ENCODE measurements around the gene TMEM255B. TPM values are rescaled to one million over a fixed set of nuclear protein-coding genes. Genes with fewer than 3 reads are reported as not detected.

The TMEM255B gene
- total RNA-seq, 1 donor from 2014 or later: 0.89 TPM

DNA sequence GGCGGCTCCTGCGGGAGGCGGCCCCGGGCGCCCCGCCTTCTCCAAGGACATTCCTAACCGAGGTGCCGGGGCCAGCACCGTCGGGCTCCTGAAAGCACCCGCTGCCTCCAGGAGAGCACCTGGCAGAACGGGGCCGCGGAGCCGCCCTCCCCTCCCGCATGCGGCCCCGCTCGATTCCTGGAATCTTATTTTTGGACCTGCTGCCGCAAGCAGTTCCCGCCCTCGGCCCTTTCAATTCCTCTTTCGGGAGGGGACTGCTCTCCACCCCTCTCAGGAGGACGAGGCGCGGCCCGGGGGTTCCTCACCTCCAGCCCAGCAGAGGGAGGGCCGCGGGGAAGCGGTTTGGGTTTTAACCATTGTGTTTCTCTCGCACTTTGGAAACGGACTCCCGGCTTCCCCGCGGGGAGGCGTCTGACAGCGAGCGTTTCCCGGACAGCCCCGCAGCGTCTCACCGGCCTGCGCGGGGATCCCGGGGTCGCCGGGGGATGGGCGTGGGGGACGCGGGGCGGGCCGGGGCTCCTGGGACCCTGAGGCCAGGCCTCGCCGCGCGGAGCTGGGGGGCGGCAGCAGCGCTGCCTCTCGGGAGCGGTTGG, 104.0 kb downstream of the TMEM255B start:
- Mint-ChIP-seq H3K4me3 (ENCODE audit: unreplicated experiment) (peak overlapping the region; percentile 65), H3K27me3 (ENCODE audit: unreplicated experiment) (peaks cover 20% of the 10 kb centered on the region), H3K27ac (ENCODE audit: unreplicated experiment) (no peak overlapping the region), H3K36me3 (ENCODE audit: unreplicated experiment) (no peaks in the 10 kb centered on the region), H3K4me1 (ENCODE audit: unreplicated experiment) (peaks cover 21% of the 10 kb centered on the region), H3K9me3 (ENCODE audit: unreplicated experiment) (no peaks in the 10 kb centered on the region)
- TF ChIP-seq, protein P1, sequence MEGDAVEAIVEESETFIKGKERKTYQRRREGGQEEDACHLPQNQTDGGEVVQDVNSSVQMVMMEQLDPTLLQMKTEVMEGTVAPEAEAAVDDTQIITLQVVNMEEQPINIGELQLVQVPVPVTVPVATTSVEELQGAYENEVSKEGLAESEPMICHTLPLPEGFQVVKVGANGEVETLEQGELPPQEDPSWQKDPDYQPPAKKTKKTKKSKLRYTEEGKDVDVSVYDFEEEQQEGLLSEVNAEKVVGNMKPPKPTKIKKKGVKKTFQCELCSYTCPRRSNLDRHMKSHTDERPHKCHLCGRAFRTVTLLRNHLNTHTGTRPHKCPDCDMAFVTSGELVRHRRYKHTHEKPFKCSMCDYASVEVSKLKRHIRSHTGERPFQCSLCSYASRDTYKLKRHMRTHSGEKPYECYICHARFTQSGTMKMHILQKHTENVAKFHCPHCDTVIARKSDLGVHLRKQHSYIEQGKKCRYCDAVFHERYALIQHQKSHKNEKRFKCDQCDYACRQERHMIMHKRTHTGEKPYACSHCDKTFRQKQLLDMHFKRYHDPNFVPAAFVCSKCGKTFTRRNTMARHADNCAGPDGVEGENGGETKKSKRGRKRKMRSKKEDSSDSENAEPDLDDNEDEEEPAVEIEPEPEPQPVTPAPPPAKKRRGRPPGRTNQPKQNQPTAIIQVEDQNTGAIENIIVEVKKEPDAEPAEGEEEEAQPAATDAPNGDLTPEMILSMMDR (IDR thresholded peaks at IDR 0.05): no peak
- no peak for DNase-seq (ENCODE audit: extremely low spot score, unreplicated experiment)

DNA sequence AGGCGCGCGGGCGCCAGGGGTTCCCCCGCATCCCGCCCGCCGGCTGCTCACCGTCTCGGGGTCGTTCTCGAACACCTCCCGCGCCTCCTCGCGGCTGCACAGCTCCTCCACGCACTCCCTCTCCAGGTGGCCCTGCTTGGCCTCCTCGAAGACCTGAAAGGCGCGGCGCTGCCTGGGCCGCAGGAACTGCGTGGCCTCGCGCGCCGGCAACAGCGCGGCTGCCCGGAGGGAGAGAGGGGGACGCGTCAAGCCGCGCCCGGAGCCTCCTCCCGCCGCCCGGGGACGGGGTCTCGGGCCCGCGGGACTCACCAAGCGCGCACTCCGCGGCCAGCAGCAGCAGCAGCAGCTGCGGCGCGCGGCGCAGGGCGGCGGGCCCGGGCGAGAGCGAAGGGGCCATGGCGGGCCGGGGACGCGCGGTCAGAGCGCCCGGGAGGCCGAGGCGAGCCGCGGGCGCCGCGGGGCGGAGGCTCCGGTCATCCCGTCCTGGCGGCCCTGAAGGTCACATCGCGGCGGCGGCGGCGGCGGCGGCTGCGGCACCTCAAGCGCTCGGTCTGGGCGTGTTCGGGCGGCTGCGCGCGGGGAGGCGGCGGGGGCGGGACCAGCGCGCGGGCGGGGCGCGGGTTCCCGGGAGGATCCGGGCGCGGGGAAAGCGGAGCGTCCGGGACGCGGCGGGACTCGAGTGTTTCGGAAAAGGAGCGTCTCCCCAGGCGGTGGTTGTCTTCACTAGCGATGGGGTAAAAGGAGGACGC, 104.7 kb downstream of the TMEM255B start, which contains the start of gene GAS6:
TSS of gene GAS6 (minus strand) at position 553 of the 749 bp plus-strand sequence. CDS start at position 397, 156 bp downstream.
- H3K27me3 Mint-ChIP-seq (ENCODE audit: unreplicated experiment): peaks cover 25% of the 10 kb centered on the region
- no peaks in the 10 kb centered on the region for H3K36me3 Mint-ChIP-seq (ENCODE audit: unreplicated experiment)
- TF ChIP-seq, protein P1 (IDR thresholded peaks at IDR 0.05): peak; percentile 38
- peaks cover 21% of the 10 kb centered on the region for H3K4me1 Mint-ChIP-seq (ENCODE audit: unreplicated experiment)
- DNase-seq (ENCODE audit: extremely low spot score, unreplicated experiment): peak; percentile 84
- peak within 1 kb of the TSS; percentile 69 for H3K4me3 Mint-ChIP-seq (ENCODE audit: unreplicated experiment)
- H3K27ac Mint-ChIP-seq (ENCODE audit: unreplicated experiment): no peak within 1 kb of the TSS
- no peaks in the 10 kb centered on the region for H3K9me3 Mint-ChIP-seq (ENCODE audit: unreplicated experiment)

DNA sequence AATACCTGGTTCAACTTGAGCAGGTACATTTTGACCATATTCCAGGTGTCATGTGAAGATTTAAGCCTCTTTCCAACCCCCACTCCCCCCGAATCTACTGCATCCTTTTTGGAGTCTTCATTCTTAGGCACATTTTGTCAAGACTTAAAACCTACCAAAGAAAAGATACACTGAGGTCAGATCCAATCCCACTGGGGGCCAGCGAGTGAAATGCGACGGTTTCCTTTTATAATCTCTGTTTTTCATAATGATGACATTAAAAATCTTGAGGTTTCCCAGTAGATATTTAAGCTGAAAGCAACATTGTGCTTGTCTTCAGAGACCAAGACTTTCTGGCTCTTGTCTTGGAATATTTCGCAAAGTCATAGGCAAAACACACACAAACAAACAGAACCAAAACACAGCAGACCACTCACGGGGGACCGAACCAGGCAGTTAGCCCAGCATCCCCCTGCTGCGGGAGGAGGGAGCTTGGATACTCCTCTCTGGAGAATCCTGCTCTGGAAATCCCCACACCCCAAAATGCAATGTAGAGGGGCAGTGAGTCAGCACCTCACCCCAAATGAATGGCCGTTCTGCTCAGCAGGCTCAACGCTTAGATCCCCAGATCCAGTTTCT, 105.4 kb downstream of the TMEM255B start:
- Mint-ChIP-seq H3K36me3 (ENCODE audit: unreplicated experiment) (no peaks in the 10 kb centered on the region), H3K4me3 (ENCODE audit: unreplicated experiment) (peak overlapping the region; percentile 69), H3K4me1 (ENCODE audit: unreplicated experiment) (peaks cover 21% of the 10 kb centered on the region), H3K27me3 (ENCODE audit: unreplicated experiment) (peaks cover 32% of the 10 kb centered on the region), H3K9me3 (ENCODE audit: unreplicated experiment) (no peaks in the 10 kb centered on the region), H3K27ac (ENCODE audit: unreplicated experiment) (no peak overlapping the region)
- DNase-seq (ENCODE audit: extremely low spot score, unreplicated experiment): peak; percentile 57
- TF ChIP-seq, protein P1 (IDR thresholded peaks at IDR 0.05): no peak

DNA sequence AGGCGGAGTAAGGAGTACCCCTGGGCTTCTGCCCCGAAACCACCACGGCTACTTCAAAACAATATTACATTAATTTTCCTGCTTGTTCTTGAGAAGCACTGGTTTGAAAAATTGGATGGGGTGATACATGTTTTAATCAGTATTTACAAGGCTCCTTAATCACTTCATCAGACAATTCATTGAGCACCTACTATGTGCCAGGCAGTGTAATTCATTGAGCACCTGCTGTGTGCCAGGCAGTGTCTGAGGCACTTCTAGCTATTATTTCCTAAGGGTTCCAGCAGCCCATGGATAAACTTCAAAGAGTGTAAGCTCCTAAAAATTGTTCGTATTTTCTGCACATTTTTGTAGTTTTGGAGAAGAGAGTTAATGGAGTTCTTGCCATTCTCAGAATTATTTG, 106.4 kb downstream of the TMEM255B start:
- Mint-ChIP-seq H3K4me3 (ENCODE audit: unreplicated experiment) (peak overlapping the region; percentile 49), H3K4me1 (ENCODE audit: unreplicated experiment) (peaks cover 18% of the 10 kb centered on the region), H3K27ac (ENCODE audit: unreplicated experiment) (no peak overlapping the region), H3K36me3 (ENCODE audit: unreplicated experiment) (no peaks in the 10 kb centered on the region), H3K27me3 (ENCODE audit: unreplicated experiment) (peaks cover 41% of the 10 kb centered on the region), H3K9me3 (ENCODE audit: unreplicated experiment) (no peaks in the 10 kb centered on the region)
- peak; percentile 27 for DNase-seq (ENCODE audit: extremely low spot score, unreplicated experiment)
- TF ChIP-seq, protein P1 (IDR thresholded peaks at IDR 0.05): no peak

Other genes with a start within 250 kb of the TMEM255B start
- gene TFDP1, start 174.5 kb upstream of the TMEM255B start, total RNA-seq: 66.9 and 72.1 TPM in 2 replicates
- not detected in 2 replicates for gene ATP4B, start 101.0 kb upstream of the TMEM255B start, total RNA-seq
- 0.24 TPM in 1 of 2 replicates, not detected in the other for gene GRK1, start 92.0 kb upstream of the TMEM255B start, total RNA-seq
- 14.8 and 15.0 TPM in 2 replicates for gene GAS6, start 104.8 kb downstream of the TMEM255B start, total RNA-seq
- 2.4 and 2.9 TPM in 2 replicates for gene C13orf46, start 214.8 kb downstream of the TMEM255B start, total RNA-seq